GM11168 (cell line): ENCODE measurements around the gene TMEM132E.

Experiments used
- in situ Hi-C: fragments of 300-500 bp; cut with MboI; formaldehyde crosslinking; loops from one replicate; pipeline ENCODE4 v1.12.0; 2022; ENCODE audit warnings: low sequenced_read_pairs; ENCODE audit not compliant: unreplicated experiment

Gene TMEM132E

GRCh38 chr17:34579017-34579946 is at the start of gene TMEM132E:
Gene TMEM132E, plus strand, starts transcription at chr17:34579582. Its CDS starts 1,495 bp downstream, at chr17:34581077.
- in situ Hi-C loops = no loop called here

- in situ Hi-C loops = loop anchor here (25.0 kb wide), 1 partner anchor 581 kb away; the partner anchor contains the start of genes FNDC8 and RAD51D
Measured at GRCh38 chr17:34530918-34531317, 48.5 kb upstream of the TMEM132E start.

- in situ Hi-C loops = loop anchor here (25.0 kb wide), 1 partner anchor 580 kb away; the partner anchor contains the start of genes FNDC8 and RAD51D
Measured at GRCh38 chr17:34532281-34533065, 46.9 kb upstream of the TMEM132E start.

- in situ Hi-C loops = loop anchor here (25.0 kb wide), 1 partner anchor 578 kb away; the partner anchor contains the start of genes FNDC8 and RAD51D
Measured at GRCh38 chr17:34533806-34534527, 45.4 kb upstream of the TMEM132E start.

GRCh38 chr17:34537445-34537844 is 41.9 kb upstream of the TMEM132E start:
- in situ Hi-C loops = loop anchor here (25.0 kb wide), 1 partner anchor 575 kb away; the partner anchor contains the start of genes FNDC8 and RAD51D

GRCh38 chr17:34538582-34538981 is 40.8 kb upstream of the TMEM132E start:
- in situ Hi-C loops = loop anchor here (25.0 kb wide), 1 partner anchor 574 kb away; the partner anchor contains the start of genes FNDC8 and RAD51D

- in situ Hi-C loops = loop anchor here (10.0 to 25.0 kb wide), 2 partner anchors 95 to 572 kb away; partner anchors contain the start of genes FNDC8 and RAD51D
Measured at GRCh38 chr17:34539881-34540280, 39.5 kb upstream of the TMEM132E start.

GRCh38 chr17:34542700-34543336 is 36.6 kb upstream of the TMEM132E start:
- in situ Hi-C loops = loop anchor here (10.0 to 25.0 kb wide), 2 partner anchors 92 to 569 kb away; partner anchors contain the start of genes FNDC8 and RAD51D

GRCh38 chr17:34547453-34548063 is 31.8 kb upstream of the TMEM132E start:
- in situ Hi-C loops = loop anchor here (10.0 to 25.0 kb wide), 2 partner anchors 87 to 565 kb away; partner anchors contain the start of genes FNDC8 and RAD51D

- in situ Hi-C loops = loop anchor here (10.0 to 25.0 kb wide), 2 partner anchors 85 to 562 kb away; partner anchors contain the start of genes FNDC8 and RAD51D
Measured at GRCh38 chr17:34549966-34550365, 29.4 kb upstream of the TMEM132E start.

- in situ Hi-C loops = no loop called here
Measured at GRCh38 chr17:34553907-34554306, 25.5 kb upstream of the TMEM132E start.

- in situ Hi-C loops = no loop called here
Measured at GRCh38 chr17:34556384-34556783, 23.0 kb upstream of the TMEM132E start.

- in situ Hi-C loops = no loop called here
Measured at GRCh38 chr17:34556931-34557330, 22.5 kb upstream of the TMEM132E start.

- in situ Hi-C loops = no loop called here
Measured at GRCh38 chr17:34561328-34561727, 18.1 kb upstream of the TMEM132E start.

GRCh38 chr17:34562387-34562786 is 17.0 kb upstream of the TMEM132E start:
- in situ Hi-C loops = no loop called here

- in situ Hi-C loops = no loop called here
Measured at GRCh38 chr17:34565713-34566112, 13.7 kb upstream of the TMEM132E start.

- in situ Hi-C loops = no loop called here
Measured at GRCh38 chr17:34566201-34566600, 13.2 kb upstream of the TMEM132E start.

GRCh38 chr17:34566873-34567272 is 12.5 kb upstream of the TMEM132E start:
- in situ Hi-C loops = no loop called here
